Epithelial cell of proximal tubule (primary cell): Measurements from ENCODE around the gene RSPH1. TPM values are rescaled to one million over a fixed set of nuclear protein-coding genes. Genes with fewer than 3 reads are reported as not detected.

Source experiments
- DNase-seq: peaks from one replicate; pipeline ENCODE4 v3.0.0-alpha.2; 2011; ENCODE audit warnings: low read depth
- H3K4me3 ChIP-seq: 2 replicates; pipeline ENCODE4 v1.5.1; 2011; ENCODE audit warnings: low read depth, mild to moderate bottlenecking, low read length
- CTCF ChIP-seq: conservative IDR thresholded peaks from 2 replicates; pipeline ENCODE4 v1.5.1; 2012; ENCODE audit warnings: low read depth, mild to moderate bottlenecking, low read length
- total RNA-seq: library from RNA; depleted of rRNA; stranded (reverse); fragments of >200 nt; gene quantifications from 2 replicates; pipeline ENCODE4 v1.2.3, GENCODE V29; 2015

Gene RSPH1
- total RNA-seq, 1 donor from 2014 or later: 1.8 TPM

- DNase-seq: no peak
- H3K4me3 ChIP-seq: no peak overlapping the region
- TF ChIP-seq CTCF: no peak
These were observed 40.8 kb downstream of the RSPH1 start for GRCh38 chr21:42455196-42455595.

- TF ChIP-seq CTCF: no peak
- DNase-seq: no peak
- no peak overlapping the region for H3K4me3 ChIP-seq
These were observed 41.2 kb downstream of the RSPH1 start for GRCh38 chr21:42454786-42455185.

- no peak for TF ChIP-seq CTCF
- DNase-seq: no peak
- H3K4me3 ChIP-seq: no peak overlapping the region
These were observed 41.9 kb downstream of the RSPH1 start for GRCh38 chr21:42453986-42454570.

GRCh38 chr21:42453224-42453985 is 42.6 kb downstream of the RSPH1 start:
- no peak for DNase-seq
- no peak overlapping the region for H3K4me3 ChIP-seq
- no peak for TF ChIP-seq CTCF

- DNase-seq: no peak
- no peak overlapping the region for H3K4me3 ChIP-seq
- TF ChIP-seq CTCF: no peak
These were observed 43.4 kb downstream of the RSPH1 start for GRCh38 chr21:42452401-42453223.

GRCh38 chr21:42451941-42452340 is 44.1 kb downstream of the RSPH1 start:
- DNase-seq: no peak
- TF ChIP-seq CTCF: no peak
- no peak overlapping the region for H3K4me3 ChIP-seq
